Measurements from ENCODE around the gene PER2. TPM values are rescaled to one million over a fixed set of nuclear protein-coding genes. Genes with fewer than 3 reads are reported as not detected.

PER2 gene
- total and polyA plus RNA-seq, 8 donors = 7.7 to 14.2 (median 8.8) TPM

DNA sequence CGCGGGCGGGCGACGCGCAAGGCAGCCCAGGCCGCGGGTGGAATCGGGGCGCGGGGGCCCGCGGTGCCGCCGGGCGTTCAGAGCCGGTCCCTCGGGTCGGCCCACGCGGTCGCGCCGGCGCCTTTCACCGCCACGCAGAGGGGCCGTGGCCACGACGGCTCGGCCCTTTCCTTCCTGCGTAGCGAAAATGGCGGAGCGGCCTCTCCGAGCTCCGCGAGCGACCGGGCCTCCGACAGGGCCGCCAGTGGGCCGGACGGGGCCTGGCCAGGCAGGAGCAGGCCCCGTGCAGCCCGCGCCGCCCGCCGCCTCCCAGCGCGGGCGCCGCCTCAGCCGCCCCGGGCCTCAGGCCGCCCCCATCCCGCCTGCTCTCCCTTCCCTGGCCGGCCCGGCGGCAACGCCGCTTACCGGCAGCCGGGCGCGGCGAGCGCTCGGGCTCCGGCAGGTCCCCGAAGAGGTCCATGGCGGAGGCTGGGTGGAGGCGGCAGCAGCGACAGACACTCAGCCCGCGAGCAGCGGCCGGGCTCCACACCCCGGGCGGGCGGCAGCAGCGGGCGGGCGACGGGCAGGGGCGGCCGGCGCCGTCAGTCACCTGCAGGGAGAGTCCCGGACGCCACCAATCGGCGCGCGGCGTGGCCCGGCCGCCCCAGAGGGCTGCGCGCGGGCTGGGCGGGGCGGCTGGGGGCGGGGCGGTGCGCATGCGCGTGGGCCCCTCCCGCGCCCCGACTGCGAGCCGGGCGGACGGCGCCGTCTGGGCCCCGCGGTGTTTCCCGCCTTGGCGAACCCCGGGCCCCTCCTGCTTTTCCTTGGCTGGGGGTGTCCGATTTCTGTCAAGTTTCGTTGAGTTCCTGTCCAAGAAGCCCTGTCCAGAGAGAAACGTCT, 85.1 kb downstream of the PER2 start, which contains the start of gene ILKAP:
Gene ILKAP (minus strand): TSS at position 602 of the 879 bp plus-strand sequence. CDS start 142 bp downstream, at position 460.
- no peaks in the 10 kb centered on the region for H3K27me3 ChIP-seq
- TF ChIP-seq, protein P1, sequence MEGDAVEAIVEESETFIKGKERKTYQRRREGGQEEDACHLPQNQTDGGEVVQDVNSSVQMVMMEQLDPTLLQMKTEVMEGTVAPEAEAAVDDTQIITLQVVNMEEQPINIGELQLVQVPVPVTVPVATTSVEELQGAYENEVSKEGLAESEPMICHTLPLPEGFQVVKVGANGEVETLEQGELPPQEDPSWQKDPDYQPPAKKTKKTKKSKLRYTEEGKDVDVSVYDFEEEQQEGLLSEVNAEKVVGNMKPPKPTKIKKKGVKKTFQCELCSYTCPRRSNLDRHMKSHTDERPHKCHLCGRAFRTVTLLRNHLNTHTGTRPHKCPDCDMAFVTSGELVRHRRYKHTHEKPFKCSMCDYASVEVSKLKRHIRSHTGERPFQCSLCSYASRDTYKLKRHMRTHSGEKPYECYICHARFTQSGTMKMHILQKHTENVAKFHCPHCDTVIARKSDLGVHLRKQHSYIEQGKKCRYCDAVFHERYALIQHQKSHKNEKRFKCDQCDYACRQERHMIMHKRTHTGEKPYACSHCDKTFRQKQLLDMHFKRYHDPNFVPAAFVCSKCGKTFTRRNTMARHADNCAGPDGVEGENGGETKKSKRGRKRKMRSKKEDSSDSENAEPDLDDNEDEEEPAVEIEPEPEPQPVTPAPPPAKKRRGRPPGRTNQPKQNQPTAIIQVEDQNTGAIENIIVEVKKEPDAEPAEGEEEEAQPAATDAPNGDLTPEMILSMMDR (IDR thresholded peaks at IDR 0.05) = no peak
- DNase-seq (peak; percentile 80 to 97 (median 90)), ATAC-seq (peak; percentile 99)
- peaks cover 18 to 45% of the 10 kb centered on the region in 2 donors for H3K4me1 ChIP-seq
- H3K27ac ChIP-seq = peak within 1 kb of the TSS; percentile 84 to 92
- H3K4me3 ChIP-seq = peak within 1 kb of the TSS; percentile 36 to 67
- no peaks in the 10 kb centered on the region for H3K9me3 ChIP-seq
- no peaks in the 10 kb centered on the region for H3K36me3 ChIP-seq
- intact Hi-C loops (cut with DNase I) = no loop called here

DNA sequence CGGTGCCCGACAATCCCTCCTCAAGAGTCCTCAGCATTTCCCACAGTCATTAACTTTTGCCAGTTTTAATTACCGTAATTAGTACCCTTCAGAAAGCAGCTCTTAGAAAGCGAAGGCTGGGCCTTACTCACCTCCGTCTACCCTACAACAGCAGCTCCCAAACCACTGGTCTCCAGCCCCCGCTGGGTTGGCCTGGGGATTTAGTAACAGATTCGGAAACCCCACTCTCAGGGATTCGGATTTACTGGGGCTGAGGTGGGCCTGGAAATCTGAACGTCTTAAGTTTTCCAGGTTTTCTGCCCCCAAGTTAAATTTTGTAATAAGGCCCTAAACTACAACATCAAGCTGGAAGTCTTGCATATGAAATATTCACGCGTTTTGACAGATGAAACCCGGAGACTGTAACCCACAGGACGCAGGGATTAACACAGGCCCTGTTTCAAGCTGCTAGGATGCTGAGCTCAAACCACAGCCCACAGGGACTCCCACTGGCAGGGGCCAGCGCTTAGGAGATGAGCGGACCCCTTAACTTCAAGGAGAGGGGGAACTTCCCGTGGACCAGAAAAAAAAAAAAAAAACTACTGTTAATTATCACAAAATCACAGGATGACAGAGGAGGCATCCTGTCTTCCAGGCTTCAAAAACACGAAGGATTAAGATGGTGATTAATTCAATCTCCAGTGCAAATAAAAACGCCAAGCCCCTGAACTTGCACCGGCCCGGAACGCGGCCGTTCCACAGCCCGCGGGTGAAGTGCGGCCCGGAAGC, 85.9 kb downstream of the PER2 start:
- ATAC-seq (no peak), DNase-seq (peak in 1 of 4 donors; percentile 8)
- TF ChIP-seq, protein P1 (IDR thresholded peaks at IDR 0.05) = no peak
- peaks cover 18 to 46% of the 10 kb centered on the region in 2 donors for H3K4me1 ChIP-seq
- H3K27me3 ChIP-seq = no peaks in the 10 kb centered on the region
- H3K36me3 ChIP-seq = no peaks in the 10 kb centered on the region
- intact Hi-C loops (cut with DNase I) = no loop called here
- H3K27ac ChIP-seq = peak overlapping the region; percentile 84 to 92
- no peaks in the 10 kb centered on the region for H3K9me3 ChIP-seq
- H3K4me3 ChIP-seq = peak overlapping the region; percentile 36 to 67

Other genes starting within 250 kb of the PER2 start
- 10 to 100 TPM; 10.9 to 20.9 TPM for gene SCLY, start 227.6 kb downstream of the PER2 start, total RNA-seq
- 10 to 100 TPM; 12.9 to 17.8 (median 15.2) TPM for gene SCLY, start 227.6 kb downstream of the PER2 start, polyA plus RNA-seq (ENCODE audit: insufficient read length in 6 of 6)
- under 1 TPM; 0.55 to 0.67 TPM for gene ESPNL, start 188.3 kb downstream of the PER2 start, total RNA-seq
- gene ESPNL, start 188.3 kb downstream of the PER2 start, polyA plus RNA-seq (ENCODE audit: insufficient read length in 6 of 6) = 1 to 10 TPM in 4 of 6 donors, under 1 TPM in 2; 0.88 to 6.7 (median 3.8) TPM
- 1 to 10 TPM in 1 of 2 donors, under 1 TPM in 1; 0.96 to 1.0 TPM for gene KLHL30, start 149.9 kb downstream of the PER2 start, total RNA-seq
- under 1 TPM; 0.06 to 0.18 (median 0.13) TPM for gene KLHL30, start 149.9 kb downstream of the PER2 start, polyA plus RNA-seq (ENCODE audit: insufficient read length in 6 of 6)
- 1 to 10 TPM in 1 of 2 donors, under 1 TPM in 1; 0.68 to 1.4 TPM for gene ERFE, start 129.6 kb downstream of the PER2 start, total RNA-seq
- under 1 TPM; 0.15 to 0.77 (median 0.47) TPM for gene ERFE, start 129.6 kb downstream of the PER2 start, polyA plus RNA-seq (ENCODE audit: insufficient read length in 6 of 6)
- gene ILKAP, start 84.9 kb downstream of the PER2 start, total RNA-seq = 10 to 100 TPM; 30.6 to 40.5 TPM
- 10 to 100 TPM; 43.2 to 57.3 (median 47.7) TPM for gene ILKAP, start 84.9 kb downstream of the PER2 start, polyA plus RNA-seq (ENCODE audit: insufficient read length in 6 of 6)
- gene HES6, start 48.6 kb downstream of the PER2 start, total RNA-seq = 1 to 10 TPM; 7.6 to 8.8 TPM
- gene HES6, start 48.6 kb downstream of the PER2 start, polyA plus RNA-seq (ENCODE audit: insufficient read length in 6 of 6) = 1 to 10 TPM; 2.9 to 5.2 (median 4.4) TPM
- gene TRAF3IP1, start 31.9 kb upstream of the PER2 start, total RNA-seq = 10 to 100 TPM; 11.6 to 21.2 TPM
- 10 to 100 TPM; 17.8 to 22.6 (median 19.7) TPM for gene TRAF3IP1, start 31.9 kb upstream of the PER2 start, polyA plus RNA-seq (ENCODE audit: insufficient read length in 6 of 6)
- gene ASB1, start 138.3 kb upstream of the PER2 start, total RNA-seq = 10 to 100 TPM; 16.6 to 27.0 TPM
- gene ASB1, start 138.3 kb upstream of the PER2 start, polyA plus RNA-seq (ENCODE audit: insufficient read length in 6 of 6) = 10 to 100 TPM; 23.5 to 33.4 (median 29.1) TPM